OCI-M2 (cell line): ENCODE measurements around the gene LRMDA.

Experiments
- DNase-seq: peaks from one replicate; lab custom pipeline; 2025; ENCODE audit not compliant: unreplicated experiment; lab: John Stamatoyannopoulos, UW

The LRMDA gene

DNA sequence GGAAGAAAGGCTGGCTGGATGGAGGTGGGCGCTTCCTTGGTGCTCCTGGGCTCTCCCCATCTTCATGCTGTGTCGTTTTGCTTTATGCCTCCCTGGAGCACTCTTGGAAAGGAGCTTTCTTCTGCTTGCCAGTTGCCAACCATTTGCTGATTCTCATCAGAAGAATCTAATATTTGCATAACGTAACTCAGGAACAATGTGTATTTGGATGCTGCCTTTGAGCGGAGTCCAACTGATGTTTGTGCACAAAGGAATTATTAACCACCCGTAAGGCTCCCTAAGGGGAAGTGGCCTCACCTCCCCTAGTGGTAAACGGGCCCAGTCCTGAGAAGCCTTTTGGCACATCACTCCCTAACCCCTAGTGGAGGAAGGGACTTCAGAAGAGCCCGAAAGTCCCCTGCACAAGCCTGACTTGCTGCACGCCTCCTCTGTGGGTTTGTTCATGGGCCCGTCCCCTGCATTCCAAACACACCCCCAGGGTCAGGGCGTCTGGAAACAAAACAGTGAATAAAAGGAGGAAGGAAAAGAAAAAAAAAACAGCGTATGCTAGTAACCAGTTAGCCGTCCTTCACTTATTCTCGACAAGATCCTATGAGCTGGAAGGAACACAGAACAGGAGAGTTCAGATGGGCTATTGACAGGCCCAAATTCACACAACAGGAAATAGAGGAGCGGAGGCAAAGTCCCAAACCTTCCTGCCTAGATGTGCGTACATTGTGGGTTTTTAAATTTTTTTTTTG, 602.2 kb downstream of the LRMDA start:
- no peak for DNase-seq

DNA sequence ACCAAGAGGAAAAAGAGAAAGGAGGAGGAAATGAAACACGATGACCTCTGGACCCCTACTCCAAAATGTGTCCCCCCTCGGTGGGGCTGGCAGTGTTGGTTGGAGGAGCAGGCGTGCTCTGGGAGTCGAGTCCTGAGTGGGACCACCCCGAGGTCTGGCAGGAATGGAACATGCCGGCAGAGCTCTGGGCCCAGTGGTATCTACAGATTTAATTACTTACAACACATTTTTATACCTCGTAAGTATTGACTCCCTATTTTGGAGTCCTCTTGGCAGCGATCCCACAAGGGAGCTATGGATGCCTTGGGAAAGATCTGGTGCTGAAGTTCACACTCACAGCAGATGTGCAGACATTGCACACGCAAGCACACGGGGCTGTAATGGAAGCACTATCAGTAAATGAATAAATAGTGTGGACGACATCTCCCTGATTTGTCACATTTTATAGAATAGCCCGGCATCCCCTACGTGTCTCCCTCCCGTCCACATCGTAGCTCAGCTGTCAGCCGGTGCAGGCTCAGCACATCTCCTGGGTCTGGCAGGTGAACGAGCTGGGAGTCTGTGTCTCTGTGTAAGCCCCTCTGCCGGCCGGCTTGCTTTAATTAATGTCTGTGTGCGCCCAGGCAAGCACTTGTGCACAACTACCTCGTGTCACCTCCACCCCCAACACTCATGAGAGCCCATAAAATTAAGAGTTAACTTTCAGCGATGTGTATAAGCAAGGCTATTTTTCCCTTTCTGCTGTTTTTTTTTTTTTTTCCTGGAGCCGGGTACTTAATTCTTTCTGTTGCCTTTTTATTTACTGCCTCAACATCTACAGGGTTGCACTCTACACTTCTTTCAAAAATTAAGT, 603.2 kb downstream of the LRMDA start:
- DNase-seq = no peak

DNA sequence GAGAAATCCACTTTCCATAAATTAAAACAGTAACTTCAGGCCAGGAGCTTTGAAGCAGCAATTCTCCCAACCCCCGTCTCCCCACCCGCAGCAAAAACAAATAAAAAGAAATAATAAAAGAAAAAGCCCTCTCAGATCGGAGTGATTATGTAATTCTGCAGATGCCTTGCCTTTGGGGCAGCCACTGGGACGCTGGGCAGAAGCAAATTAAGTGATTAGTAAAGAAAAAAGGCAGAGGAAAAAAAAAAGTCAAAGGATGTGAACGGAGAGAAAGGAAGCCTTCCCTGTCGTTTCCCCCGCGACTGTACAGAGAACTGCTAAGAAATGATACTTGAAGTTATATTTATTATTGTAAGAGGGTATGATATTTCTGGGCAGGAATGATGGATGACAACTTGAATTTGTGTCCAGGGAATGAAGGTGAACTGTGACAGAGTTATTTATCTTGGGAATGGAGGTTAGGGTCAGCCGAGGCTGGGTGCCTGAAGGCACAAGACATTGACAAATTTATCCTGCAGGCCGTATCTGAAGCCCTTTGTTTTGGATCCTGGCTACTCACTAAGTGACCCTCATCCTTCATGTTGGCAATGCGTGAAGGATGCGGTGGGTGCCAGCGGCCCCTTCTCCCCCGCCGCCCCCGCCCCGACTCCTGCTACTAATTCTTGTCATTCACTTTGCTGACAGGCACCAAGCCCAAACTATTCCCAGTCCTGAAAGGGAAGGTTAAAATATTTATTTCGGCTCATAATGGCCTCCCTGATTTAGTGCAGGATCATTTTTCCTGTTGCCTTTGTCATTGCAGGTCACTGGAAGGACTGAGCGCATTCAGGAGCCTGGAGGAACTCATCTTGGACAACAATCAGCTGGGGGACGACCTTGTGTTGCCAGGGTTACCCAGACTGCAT, 604.0 kb downstream of the LRMDA start:
- no peak for DNase-seq

DNA sequence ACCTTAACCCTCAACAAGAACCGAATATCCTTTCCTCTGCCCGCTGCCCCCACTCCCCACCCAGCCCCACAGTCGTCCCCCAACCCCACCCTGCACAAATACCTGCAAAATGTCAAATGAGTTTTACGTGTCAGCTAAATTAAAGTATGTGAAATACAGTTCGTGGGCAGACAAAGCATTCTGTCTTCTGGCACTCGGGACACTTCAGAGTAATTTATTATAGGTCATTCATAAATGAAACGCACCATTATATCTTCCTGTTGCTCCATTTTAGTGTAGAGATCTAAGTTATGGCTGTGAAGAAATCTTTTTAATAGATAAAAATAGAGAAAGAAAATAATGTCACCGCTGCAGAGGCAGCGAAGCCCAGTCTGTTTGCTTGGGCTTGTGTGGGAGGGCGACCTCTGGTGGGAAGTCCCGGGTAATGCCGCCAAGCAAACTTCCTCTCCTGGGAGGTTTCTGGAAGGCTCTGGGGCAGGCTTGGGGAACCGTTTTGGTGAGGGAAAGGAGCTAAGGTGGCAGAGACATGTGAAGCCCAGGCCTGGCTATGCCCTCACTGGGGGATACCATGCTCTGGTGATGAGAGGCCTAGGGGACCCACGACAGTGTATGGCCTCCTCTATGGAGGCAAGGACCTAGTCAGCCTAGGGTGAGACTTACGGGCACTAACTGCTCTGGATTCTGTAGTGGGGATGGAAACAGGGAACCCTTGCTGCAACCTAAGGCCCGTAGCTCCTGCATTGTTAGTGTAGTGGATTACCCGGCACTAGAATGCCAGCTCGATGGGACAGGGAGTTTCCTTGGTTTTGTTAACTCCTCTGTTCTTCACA, 604.9 kb downstream of the LRMDA start:
- no peak for DNase-seq

GRCh38 chr10:76036962-76037361, 605.5 kb downstream of the LRMDA start:
- no peak for DNase-seq

GRCh38 chr10:76037531-76038155, 606.2 kb downstream of the LRMDA start:
- no peak for DNase-seq

GRCh38 chr10:76038696-76039095, 607.3 kb downstream of the LRMDA start:
- DNase-seq = no peak

- no peak for DNase-seq
Measured at GRCh38 chr10:76040107-76040829, 608.8 kb downstream of the LRMDA start.

GRCh38 chr10:76040830-76041220, 609.4 kb downstream of the LRMDA start:
- DNase-seq = no peak

- DNase-seq = no peak
Measured at GRCh38 chr10:76041551-76041950, 610.1 kb downstream of the LRMDA start.

GRCh38 chr10:76043261-76043660, 611.8 kb downstream of the LRMDA start:
- DNase-seq = no peak

- DNase-seq = no peak
Measured at GRCh38 chr10:76044751-76045150, 613.3 kb downstream of the LRMDA start.

- DNase-seq = no peak
Measured at GRCh38 chr10:76045174-76045573, 613.8 kb downstream of the LRMDA start.

DNA sequence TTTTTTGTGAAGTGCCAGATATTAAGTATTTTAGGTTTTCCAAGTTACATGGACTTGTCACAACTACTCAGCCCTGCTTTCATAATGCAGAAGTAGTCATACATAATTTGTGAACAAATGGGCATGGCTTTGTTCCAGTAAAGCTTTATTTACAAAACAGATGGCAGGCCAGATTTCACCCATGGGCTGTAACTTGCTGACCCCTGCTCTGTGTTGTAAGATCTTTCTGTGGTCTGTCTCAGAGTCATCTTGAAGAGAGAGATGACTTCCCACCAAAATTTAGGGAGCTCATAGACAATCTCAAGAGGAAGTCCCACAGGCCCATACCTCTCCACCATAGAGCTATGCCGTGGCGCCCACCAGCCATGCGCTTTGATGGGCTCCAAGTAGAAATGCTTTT, 616.1 kb downstream of the LRMDA start:
- DNase-seq = no peak

GRCh38 chr10:76049581-76050290, 618.3 kb downstream of the LRMDA start:
- DNase-seq = no peak

- DNase-seq = no peak
Measured at GRCh38 chr10:76050291-76050625, 618.8 kb downstream of the LRMDA start.

DNA sequence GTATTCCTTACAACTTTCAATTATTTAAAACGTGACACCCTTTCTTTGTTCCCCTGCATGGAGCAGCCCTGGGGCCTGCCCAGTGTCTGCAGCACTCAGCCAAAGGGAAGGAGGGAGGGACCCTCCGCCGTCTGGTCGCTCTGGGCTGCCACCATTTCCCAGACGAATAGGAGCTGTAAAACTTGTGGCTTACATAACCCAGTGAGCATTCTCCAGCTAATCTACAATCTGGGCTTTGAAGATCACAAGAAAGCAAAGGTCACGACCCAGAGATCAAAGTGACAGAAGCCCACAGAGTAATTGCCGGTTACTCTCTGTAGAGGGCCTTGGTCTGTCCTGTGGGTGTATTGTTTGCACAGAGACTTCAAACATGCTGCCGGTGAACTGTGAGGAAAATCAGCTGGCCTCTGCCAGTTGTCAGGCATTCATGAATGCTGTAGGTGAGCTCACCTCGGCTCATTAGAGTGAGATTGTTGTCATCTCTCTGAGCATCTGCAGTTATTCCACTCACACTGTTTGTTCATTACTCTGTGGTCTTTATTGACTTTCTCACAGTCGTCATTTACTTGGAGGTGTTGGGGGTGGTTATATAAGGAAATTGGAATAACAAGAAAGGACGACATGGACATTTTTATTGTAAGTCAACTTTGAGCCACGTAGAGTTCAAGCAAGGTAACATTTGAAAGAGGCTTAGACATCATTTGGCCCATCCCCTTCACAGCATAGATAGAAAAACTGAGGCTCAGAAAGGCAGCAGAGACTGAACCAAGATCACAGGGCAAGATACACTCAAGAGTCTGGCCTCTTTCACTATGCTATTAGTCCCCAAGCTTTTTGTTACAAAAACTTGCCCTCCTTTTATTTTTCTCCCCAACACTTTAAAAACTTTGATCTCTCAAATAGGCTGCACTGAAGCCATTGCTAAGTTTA, 619.8 kb downstream of the LRMDA start:
- no peak for DNase-seq
